Inferior parietal cortex (tissue), 1 donor: ENCODE data around the gene TSPAN11.

Experiments used
- DNase-seq: peaks from one replicate; pipeline ENCODE4 v3.0.0-alpha.2; 2016; ENCODE audit errors: extremely low spot score

The TSPAN11 gene

GRCh38 chr12:30979371-30980259 is 53.1 kb downstream of the TSPAN11 start:
- no peak for DNase-seq

- no peak for DNase-seq
These were observed 54.6 kb downstream of the TSPAN11 start for GRCh38 chr12:30980955-30981662.

- no peak for DNase-seq
These were observed 55.9 kb downstream of the TSPAN11 start for GRCh38 chr12:30982413-30982812.

- peak; percentile 71 for DNase-seq
These were observed 59.4 kb downstream of the TSPAN11 start for GRCh38 chr12:30985814-30986452.

GRCh38 chr12:30988086-30988485 is 61.5 kb downstream of the TSPAN11 start:
- DNase-seq: no peak

GRCh38 chr12:30988646-30989286 is 62.2 kb downstream of the TSPAN11 start:
- DNase-seq: no peak

- DNase-seq: no peak
These were observed 63.2 kb downstream of the TSPAN11 start for GRCh38 chr12:30989754-30990153.

- DNase-seq: no peak
These were observed 63.8 kb downstream of the TSPAN11 start for GRCh38 chr12:30990316-30990715.

GRCh38 chr12:30990776-30991175 is 64.2 kb downstream of the TSPAN11 start:
- no peak for DNase-seq

GRCh38 chr12:30991466-30991865 is 64.9 kb downstream of the TSPAN11 start:
- DNase-seq: no peak

- DNase-seq: no peak
These were observed 65.8 kb downstream of the TSPAN11 start for GRCh38 chr12:30992381-30992780.

- no peak for DNase-seq
These were observed 67.2 kb downstream of the TSPAN11 start for GRCh38 chr12:30993766-30994165.

- no peak for DNase-seq
These were observed 67.7 kb downstream of the TSPAN11 start for GRCh38 chr12:30994274-30994673.

- no peak for DNase-seq
These were observed 69.7 kb downstream of the TSPAN11 start for GRCh38 chr12:30996255-30996654.

- no peak for DNase-seq
These were observed 70.2 kb downstream of the TSPAN11 start for GRCh38 chr12:30996752-30997151.

- DNase-seq: no peak
These were observed 71.3 kb downstream of the TSPAN11 start for GRCh38 chr12:30997685-30998440.

- DNase-seq: no peak
These were observed 72.5 kb downstream of the TSPAN11 start for GRCh38 chr12:30999011-30999410.

- DNase-seq: no peak
These were observed 73.2 kb downstream of the TSPAN11 start for GRCh38 chr12:30999723-31000122.

GRCh38 chr12:31000751-31001150 is 74.2 kb downstream of the TSPAN11 start:
- DNase-seq: no peak

- no peak for DNase-seq
These were observed 75.2 kb downstream of the TSPAN11 start for GRCh38 chr12:31001581-31002360.

GRCh38 chr12:31002361-31002725 is 75.8 kb downstream of the TSPAN11 start:
- DNase-seq: no peak
